ENCODE measurements around the gene TAPBP.

GRCh38 chr6:33312361-33313104 is 1.3 kb downstream of the TAPBP start:
- TF ChIP-seq CTCF (IDR thresholded peaks at IDR 0.05) (no peak), POLR2A (IDR thresholded peaks at IDR 0.05) (no peak)

Measured in vagina (tissue), 2 donors.